ENCODE results near the gene KYAT1. TPM values are rescaled to one million over a fixed set of nuclear protein-coding genes. Genes with fewer than 3 reads are reported as not detected.

KYAT1 gene
- total RNA-seq, 1 donor from 2014 or later, result 3.7 TPM

- no peak for ATAC-seq
Measured at GRCh38 chr9:128906741-128907140, 25.0 kb upstream of the KYAT1 start.

GRCh38 chr9:128905964-128906363, 24.2 kb upstream of the KYAT1 start:
- ATAC-seq, result no peak

DNA sequence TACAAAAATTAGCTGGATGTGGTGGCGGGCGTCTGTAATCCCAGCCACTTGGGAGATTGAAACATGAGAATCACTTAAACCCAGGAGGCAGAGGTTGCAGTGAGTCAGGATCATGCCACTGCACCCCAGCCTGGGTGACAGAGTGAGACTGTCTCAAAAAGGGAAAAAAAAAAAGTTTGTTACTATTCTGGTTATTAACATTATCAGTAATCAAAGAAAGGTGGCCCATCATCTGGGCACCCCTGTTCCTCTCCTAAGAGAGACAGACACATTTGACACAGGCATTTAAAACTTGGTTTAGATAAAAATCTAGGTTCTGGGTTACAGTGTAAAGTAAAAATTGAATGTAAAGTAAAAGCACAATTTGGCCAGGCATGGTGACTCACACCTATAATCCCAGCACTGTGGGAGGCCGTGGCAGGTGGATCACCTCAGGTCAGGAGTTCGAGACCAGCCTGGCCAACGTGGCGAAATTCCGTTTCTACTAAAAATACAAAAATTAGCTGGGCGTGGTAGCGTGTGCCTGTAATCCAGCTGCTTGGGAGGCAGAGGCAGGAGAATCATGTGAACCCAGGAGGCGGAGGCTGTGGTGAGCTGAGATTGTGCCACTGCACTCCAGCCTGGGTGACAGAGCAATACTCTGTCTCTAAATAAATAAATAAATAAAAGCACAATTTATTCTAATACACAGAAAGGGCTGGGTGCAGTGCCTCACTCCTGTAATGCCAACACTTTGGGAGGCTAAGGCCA, 22.3 kb upstream of the KYAT1 start:
- no peak for ATAC-seq

DNA sequence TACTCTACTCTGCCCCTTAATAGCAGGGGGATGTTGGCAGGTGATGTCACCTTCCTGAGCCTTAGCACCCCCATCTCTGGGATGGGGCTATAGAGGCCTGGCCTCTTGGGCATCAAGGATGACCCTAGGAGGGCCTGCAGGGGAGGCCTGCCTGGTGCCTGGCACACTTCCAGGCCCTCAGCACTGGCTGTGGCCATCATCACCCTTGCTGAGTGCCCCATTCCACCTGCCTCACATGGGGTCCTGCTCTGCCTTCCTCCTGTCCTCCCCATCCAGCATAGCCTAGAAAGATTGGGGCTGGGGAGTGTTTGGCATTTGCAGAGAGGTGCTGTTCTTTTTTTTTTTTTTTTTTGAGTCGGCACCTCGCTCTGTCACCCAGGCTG, 21.3 kb upstream of the KYAT1 start:
- no peak for ATAC-seq

DNA sequence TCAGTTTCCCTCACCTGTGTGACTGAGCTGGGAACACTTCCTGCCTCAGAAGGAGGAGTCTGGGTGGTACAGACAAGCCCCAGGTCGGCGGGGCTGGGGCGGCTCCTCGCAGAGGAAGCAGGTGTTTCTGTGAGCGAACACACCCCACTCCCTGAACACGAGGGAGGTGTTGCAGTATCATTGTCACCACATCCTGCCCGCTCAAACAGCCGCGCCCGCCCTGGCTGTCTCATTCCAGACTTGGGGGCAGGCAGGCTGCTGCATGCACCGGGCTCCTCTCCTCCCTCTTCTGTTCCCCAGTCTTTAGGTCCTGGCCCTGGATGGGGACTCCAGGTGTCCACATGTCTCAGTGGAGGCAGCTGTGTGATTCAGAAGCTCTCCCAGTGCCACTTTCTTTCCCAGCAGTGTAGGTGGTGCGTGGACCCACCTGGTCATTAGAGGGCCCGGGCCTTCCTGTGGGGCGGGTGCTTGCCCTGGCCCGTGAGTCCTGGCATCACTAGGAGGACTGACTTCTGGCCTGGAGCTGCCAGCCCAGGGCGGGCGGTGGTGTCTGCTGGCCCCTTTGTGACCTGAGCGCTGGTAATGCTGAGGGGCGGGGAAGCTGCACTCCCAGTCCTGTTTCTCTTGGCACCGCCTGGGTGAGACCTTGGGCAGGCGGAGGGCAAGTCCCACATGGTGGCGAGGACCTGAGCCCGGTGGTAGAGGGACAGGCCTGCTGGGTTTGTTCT, 20.8 kb upstream of the KYAT1 start:
- peak; percentile 85 for ATAC-seq

GRCh38 chr9:128901822-128902221, 20.1 kb upstream of the KYAT1 start:
- peak; percentile 0 for ATAC-seq

DNA sequence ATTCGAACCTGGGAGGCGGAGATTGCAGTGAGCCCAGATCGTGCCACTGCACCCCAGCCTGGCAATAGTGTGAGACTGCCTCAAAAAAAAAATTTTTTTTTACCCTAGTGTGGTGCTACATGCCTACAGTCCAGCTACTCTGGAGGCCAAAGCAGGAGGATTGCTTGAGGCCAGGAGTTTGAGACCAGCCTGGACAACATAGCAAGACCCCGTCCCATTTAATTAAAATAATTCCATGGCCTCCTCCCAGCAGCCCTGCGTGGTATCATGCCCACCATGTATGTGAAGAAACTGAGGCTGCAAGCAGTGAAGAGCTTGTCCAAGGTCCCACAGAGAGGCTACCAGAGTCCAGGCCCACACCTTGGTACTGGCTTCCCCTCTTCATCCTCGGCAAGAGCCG, 19.6 kb upstream of the KYAT1 start:
- no peak for ATAC-seq

- peak; percentile 71 for ATAC-seq
Measured at GRCh38 chr9:128899566-128900322, 18.0 kb upstream of the KYAT1 start.

DNA sequence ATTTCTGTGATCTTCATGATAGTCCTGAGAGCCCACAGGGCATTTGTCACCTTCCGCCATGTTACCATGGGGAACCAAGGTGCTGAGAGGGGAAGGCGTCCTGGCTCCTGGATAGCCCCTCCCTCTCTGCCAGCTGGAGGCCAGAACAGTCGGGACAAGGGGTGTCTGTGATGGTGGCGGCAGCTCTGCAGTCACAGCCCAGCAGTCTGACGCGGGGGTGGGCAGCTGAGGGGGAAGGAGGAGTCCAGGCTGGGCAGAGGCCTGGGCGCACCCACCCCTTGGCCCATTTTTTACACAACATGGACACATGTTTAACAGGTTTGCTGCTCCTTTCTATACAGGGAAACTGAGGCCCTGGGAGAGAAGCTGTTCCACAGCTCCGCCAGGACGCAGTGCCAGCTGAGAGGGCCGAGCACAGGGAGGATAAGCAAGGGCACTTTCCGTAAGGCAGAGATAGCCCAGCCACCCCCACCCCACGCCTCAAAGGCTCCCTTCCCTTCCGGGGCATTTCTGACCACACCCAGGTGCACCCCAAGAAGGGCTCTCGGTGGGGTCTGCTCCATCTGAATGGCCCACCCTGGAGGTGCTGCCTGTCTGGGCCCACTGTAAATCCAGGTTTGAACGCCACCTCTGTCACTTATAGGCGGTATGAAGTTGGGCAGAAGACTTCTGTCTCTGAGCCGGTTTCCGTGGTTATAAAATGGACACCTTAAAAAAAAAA, 17.3 kb upstream of the KYAT1 start:
- no peak for ATAC-seq

DNA sequence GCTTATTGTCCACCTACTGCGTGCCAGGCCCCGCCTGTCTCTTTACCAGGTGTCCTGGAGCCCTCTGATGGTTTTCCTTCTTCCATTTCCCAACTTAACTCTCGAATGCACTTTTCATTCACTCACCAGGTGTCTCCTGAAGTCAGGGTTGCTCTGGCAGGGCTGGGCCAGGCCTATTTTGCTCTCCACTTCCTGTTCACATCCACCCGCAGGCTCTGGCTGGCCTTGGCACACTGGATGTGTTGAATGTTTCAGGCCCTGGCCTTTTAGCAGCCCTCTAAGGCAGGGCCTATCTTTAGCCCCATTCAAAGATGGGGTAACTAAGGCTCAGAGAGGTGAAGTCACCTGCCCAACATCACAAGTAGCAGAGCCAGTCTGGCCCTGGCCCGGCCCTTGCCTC, 16.6 kb upstream of the KYAT1 start:
- ATAC-seq, result no peak

DNA sequence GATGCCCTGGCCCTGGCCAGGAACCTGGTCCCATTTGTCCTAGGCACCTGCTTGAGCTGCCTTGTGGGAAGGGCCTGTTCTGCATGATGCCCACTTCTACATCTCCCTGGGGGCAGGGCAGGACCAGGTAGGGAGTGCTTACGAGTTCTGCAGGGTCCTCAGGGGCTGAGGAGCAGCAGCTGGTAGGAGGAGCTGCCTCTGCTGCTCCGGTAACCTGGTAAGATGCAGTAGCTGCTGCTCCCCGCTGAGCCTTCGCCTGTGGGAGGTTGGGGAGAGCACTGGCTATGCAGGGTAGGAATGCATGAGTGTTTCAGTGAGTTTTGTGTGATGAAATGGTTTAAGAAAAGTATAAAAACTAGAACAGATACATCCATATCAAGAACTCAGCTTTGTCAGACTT, 13.8 kb upstream of the KYAT1 start:
- no peak for ATAC-seq

DNA sequence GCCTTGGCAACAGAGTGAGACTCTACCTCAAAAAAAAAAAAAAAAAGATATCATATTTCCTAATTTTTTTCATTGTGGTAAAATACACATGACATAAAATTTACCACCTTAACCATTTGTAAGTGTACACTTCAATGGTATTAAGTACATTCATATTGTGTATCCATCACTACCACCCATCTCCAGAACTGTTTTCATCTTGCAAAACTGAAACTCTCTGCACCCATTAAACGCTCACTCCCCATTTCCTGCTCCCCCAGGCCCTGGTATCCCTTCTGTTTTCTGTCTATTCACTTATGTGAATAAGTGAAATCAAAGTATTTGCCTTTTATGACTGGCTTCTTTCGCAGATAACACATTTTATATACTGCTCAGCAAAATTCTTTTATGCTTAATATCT, 13.0 kb upstream of the KYAT1 start:
- no peak for ATAC-seq

- no peak for ATAC-seq
Measured at GRCh38 chr9:128893354-128893753, 11.6 kb upstream of the KYAT1 start.

DNA sequence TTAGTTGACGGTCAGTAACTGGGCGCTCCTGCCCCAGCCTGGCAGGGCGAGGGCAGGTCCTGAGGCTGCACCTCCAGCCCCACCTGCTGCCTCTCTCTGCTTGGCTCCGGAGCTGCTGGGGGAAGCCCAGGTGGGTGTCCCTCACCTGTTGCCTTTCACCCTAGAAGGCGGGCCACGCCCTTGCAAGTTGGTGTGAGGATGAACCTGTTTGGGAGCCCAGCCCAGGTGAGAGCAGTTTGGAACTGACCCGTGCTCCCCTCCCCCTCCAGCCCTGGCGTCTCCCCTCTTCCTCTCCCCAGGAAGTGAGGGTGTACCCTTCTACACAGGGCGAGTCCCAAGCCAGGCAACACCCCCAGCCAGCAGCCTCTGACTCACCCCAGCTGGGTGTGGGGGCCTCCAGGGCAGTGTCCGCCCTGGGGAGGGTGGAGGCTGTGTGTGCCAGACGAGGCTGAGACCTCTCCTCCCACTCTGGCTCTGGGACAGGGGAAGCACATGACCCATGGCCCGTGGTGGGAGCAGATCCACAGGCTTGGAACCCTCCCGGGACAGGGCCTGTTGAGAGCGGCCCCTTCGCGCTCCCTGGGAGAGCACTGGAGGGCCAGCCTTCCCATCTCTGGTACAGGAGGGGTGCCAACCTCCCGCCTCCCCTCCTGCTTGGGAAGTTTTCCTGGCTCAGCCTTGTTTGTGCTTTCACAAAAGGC, 10.6 kb upstream of the KYAT1 start:
- ATAC-seq, result peak; percentile 92

- ATAC-seq, result peak; percentile 3
Measured at GRCh38 chr9:128891321-128892220, 9.8 kb upstream of the KYAT1 start.

GRCh38 chr9:128887914-128888350, 6.2 kb upstream of the KYAT1 start:
- ATAC-seq, result no peak

DNA sequence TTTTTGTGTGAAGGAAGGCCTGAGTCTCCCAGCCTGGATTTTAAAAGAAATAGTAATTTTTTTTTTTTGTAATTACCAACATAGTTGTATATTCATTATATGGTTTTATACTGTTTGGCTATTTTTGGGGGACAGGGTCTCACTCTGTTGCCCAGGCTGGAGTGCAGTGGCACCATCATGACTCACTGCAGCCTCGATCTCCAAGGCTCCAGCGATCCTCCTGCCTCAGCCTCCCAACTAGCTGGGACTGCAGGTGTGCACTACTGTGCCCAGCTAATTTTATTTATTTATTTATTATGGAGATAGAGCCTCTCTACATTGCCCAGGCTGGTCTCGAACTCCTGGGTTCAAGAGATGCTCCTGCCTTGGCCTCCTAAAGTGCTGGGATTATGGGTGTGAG, 5.3 kb upstream of the KYAT1 start:
- ATAC-seq, result no peak

DNA sequence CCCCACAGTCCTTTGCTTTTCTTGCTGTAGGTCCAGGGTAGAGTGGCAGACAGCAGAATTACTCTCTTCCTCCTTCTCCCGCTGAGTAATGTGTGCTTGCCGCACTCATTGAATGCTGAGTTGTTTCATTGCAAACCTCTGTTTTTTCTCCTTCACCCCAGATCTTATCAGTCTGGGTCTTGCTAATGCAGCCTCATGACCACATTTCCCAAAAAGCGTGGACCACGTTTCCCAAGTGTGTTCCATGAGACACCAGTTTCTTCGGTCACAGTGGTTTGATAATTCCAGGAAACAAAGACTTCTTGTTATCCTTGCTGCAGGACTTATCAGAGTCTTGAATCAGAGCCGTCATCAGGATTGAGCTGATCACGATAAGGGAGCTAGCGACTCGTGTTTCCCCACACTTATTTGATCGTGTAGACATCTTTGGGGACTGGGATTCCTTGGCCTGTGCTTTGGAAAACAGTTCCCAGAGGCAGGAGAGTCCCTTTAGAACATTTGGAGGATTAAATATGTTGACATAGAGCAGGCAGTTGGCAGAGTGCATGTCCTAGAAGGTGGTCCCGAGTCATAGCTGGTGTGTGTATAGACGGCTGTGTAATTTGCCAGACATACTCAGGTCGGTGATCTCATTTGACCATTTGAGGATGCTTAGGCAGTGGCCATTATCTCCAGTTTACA, 4.6 kb upstream of the KYAT1 start:
- no peak for ATAC-seq

GRCh38 chr9:128885798-128886197, 4.0 kb upstream of the KYAT1 start:
- ATAC-seq, result no peak

GRCh38 chr9:128885376-128885775, 3.6 kb upstream of the KYAT1 start:
- ATAC-seq, result no peak
